ENCODE data around the gene MBNL2.

- TF ChIP-seq CTCF (IDR thresholded peaks at IDR 0.05; ENCODE audit: poor library complexity) (no peak), EZH2 (IDR thresholded peaks at IDR 0.05; ENCODE audit: borderline replicate concordance) (no peak)
These were observed 158.6 kb downstream of the MBNL2 start for GRCh38 chr13:97380696-97381095.
